Psoas muscle (tissue), 8 donors: ENCODE results near the gene MEIS2. TPM values are rescaled to one million over a fixed set of nuclear protein-coding genes. Genes with fewer than 3 reads are reported as not detected.

Experiments used
- ATAC-seq, 4 donors: fragments of 200-7000 bp; cut with Tn5 transposase; one replicate each; pipeline ENCODE4 v1.9.1; 2020; ENCODE audit warnings: moderate library complexity in 3 of 4, mild to moderate bottlenecking in 2 of 4
- DNase-seq, 2 donors: peaks; one replicate each; pipeline ENCODE4 v3.0.0-alpha.2; 2020
- H3K27ac ChIP-seq: fragments of 200-600 bp; one replicate; pipeline ENCODE4 v1.8.0; 2022
- H3K27me3 ChIP-seq, 3 donors: fragments of 200-600 bp in 1 of 3; one replicate each; pipeline versions ENCODE4 v1.6.1 to v1.8.0; 2013 to 2022; ENCODE audit warnings: low read length in 2 of 3, mild to moderate bottlenecking in 2 of 3, moderate library complexity in 1 of 3; ENCODE audit not compliant: insufficient read depth in 3 of 3
- H3K36me3 ChIP-seq, 2 donors: fragments of 200-600 bp in 1 of 2; one replicate each; pipeline versions ENCODE4 v1.6.1 to v1.8.0; 2013 to 2022; ENCODE audit warnings: low read depth in 1 of 2, mild to moderate bottlenecking in 1 of 2, moderate library complexity in 1 of 2; ENCODE audit not compliant: insufficient read depth in 1 of 2
- H3K4me1 ChIP-seq: fragments of 200-600 bp; one replicate; pipeline ENCODE4 v1.8.0; 2022
- H3K4me3 ChIP-seq: fragments of 200-600 bp; one replicate; pipeline ENCODE4 v1.8.0; 2022; ENCODE audit warnings: mild to moderate bottlenecking
- H3K9me3 ChIP-seq: fragments of 200-600 bp; one replicate; pipeline ENCODE4 v1.8.0; 2022
- CTCF ChIP-seq: fragments of 200-600 bp; IDR thresholded peaks from one replicate; pipeline ENCODE4 v1.8.0; 2022; ENCODE audit warnings: antibody characterized with exemption
- WGBS, 3 donors: extraction: QIAGEN DNeasy Blood & Tissue Kit; methylation state at CpG; one replicate each; pipeline versions ENCODE4 v1.1.6 to v1.1.7; 2013; 5-methylcytosine and 5-hydroxymethylcytosine counted together
- intact Hi-C, 2 donors: fragments of 100-400 bp; cut with DNase I; formaldehyde crosslinking; loops; one replicate each; pipeline versions ENCODE4 v1.11.0 to v1.14.2; 2022
- polyA plus RNA-seq, 3 donors: library from polyadenylated mRNA; stranded (reverse); fragments of 200-250 nt; gene quantifications; one replicate each; pipeline ENCODE4 v1.2.3, GENCODE V29; 2013
- total RNA-seq, 4 donors: library from RNA; stranded (reverse); fragmentation: NEBNext Ultra II Directional in 2 of 4; extraction: Animal tissue kit (Norgen Biotek cat#: 25700) in 2 of 4; gene quantifications; one replicate each; pipeline versions ENCODE4 v1.2.1 to v1.2.4, GENCODE V29; 2021 to 2023
- donor health status: healthy with polysubstance abuse.
- donor health status: DM: no; HTN: no; CAD: no; lungs with moderate emphysema.
- donor health status: Bipolar disorder and iron deficiency.
- donor health status: healthy.
- donor health status: DM: yes; HTN: yes; CAD: no.
- donor health status: DM: no; HTN: no; CAD: no.
- donor health status: DM: no; HTN: no; CAD: no.
- donor health status: DM: yes; HTN: yes; CAD: no.

The MEIS2 gene
- total and polyA plus RNA-seq, 7 donors: 0.42 to 24.3 (median 1.9) TPM

- intact Hi-C loops: no loop called here
- WGBS, 3 donors: 72 to 88% (median 83%) methylated on average over 1 of the region's 1 CpG
- DNase-seq (no peak), ATAC-seq (no peak)
- no peak for TF ChIP-seq CTCF
- Histone ChIP-seq H3K4me3 (no peak overlapping the region), H3K36me3 (no peaks in the 10 kb centered on the region), H3K9me3 (no peaks in the 10 kb centered on the region), H3K27me3 (peaks cover 0 to 9% (median 0%) of the 10 kb centered on the region in 3 donors), H3K4me1 (no peaks in the 10 kb centered on the region), H3K27ac (no peak overlapping the region)
Observed at GRCh38 chr15:37122703-37123102, 22.4 kb upstream of the MEIS2 start.

- no peak overlapping the region for H3K4me3 ChIP-seq
- peaks cover 0 to 9% (median 0%) of the 10 kb centered on the region in 3 donors for H3K27me3 ChIP-seq
- TF ChIP-seq CTCF: no peak
- no peaks in the 10 kb centered on the region for H3K9me3 ChIP-seq
- whole genome bisulfite sequencing, 3 donors: 86 to 92% (median 90%) methylated on average over 1 of the region's 1 CpG
- no peak for ATAC-seq
- no peak overlapping the region for H3K27ac ChIP-seq
- H3K4me1 ChIP-seq: no peaks in the 10 kb centered on the region
- intact Hi-C loops: no loop called here
- no peaks in the 10 kb centered on the region for H3K36me3 ChIP-seq
- no peak for DNase-seq
Observed at GRCh38 chr15:37121492-37121891, 21.1 kb upstream of the MEIS2 start.

- 71 to 91% (median 74%) methylated on average over 1 of the region's 1 CpG for WGBS, 3 donors
- Histone ChIP-seq H3K4me1 (no peaks in the 10 kb centered on the region), H3K27ac (no peak overlapping the region), H3K9me3 (no peaks in the 10 kb centered on the region), H3K27me3 (peaks cover 0 to 11% (median 9%) of the 10 kb centered on the region in 3 donors), H3K4me3 (no peak overlapping the region), H3K36me3 (no peaks in the 10 kb centered on the region)
- no peak for TF ChIP-seq CTCF
- DNase-seq (no peak), ATAC-seq (no peak)
- intact Hi-C loops: no loop called here
Observed at GRCh38 chr15:37117030-37117429, 16.7 kb upstream of the MEIS2 start.

- ATAC-seq: no peak
- no peak overlapping the region for H3K27ac ChIP-seq
- intact Hi-C loops: no loop called here
Observed at GRCh38 chr15:37115538-37115937, 15.2 kb upstream of the MEIS2 start.

More at GRCh38 chr15:37115538-37115937, 15.2 kb upstream of the MEIS2 start:
- DNase-seq: no peak
- 93 to 95% (median 94%) methylated on average over 3 of the region's 3 CpGs for WGBS, 3 donors
- Histone ChIP-seq H3K36me3 (no peaks in the 10 kb centered on the region), H3K27me3 (peaks cover 2 to 22% (median 13%) of the 10 kb centered on the region in 3 donors), H3K4me3 (no peak overlapping the region), H3K9me3 (no peaks in the 10 kb centered on the region), H3K4me1 (no peaks in the 10 kb centered on the region)
- no peak for TF ChIP-seq CTCF
